ENCODE data around the gene PLA2G3.
A peak's percentile ranks its signal among the peaks of the same experiment; 100 is the strongest.
"Not testable (repeated sequence)": the region's sequence is repeated elsewhere in the genome, so short reads cannot be mapped to it uniquely, and the experiment has no call there.

Gene PLA2G3

GRCh38 chr22:31139866-31140716 is at the start of gene PLA2G3:
Gene PLA2G3 (minus strand): TSS chr22:31140508. CDS start chr22:31140354, 154 bp downstream.
- DNase-seq = peak; percentile 17 to 59

GRCh38 chr22:31187627-31188026 is 47.3 kb upstream of the PLA2G3 start:
- DNase-seq = no peak

GRCh38 chr22:31185056-31185455 is 44.7 kb upstream of the PLA2G3 start:
- DNase-seq = no peak

GRCh38 chr22:31184015-31184414 is 43.7 kb upstream of the PLA2G3 start:
- DNase-seq = no peak

GRCh38 chr22:31179345-31179744 is 39.0 kb upstream of the PLA2G3 start:
- peak; percentile 65 to 67 for DNase-seq

GRCh38 chr22:31178859-31179258 is 38.6 kb upstream of the PLA2G3 start:
- DNase-seq = no peak

- no peak for DNase-seq
Observed at GRCh38 chr22:31177420-31178162, 37.3 kb upstream of the PLA2G3 start.

- no peak for DNase-seq
Observed at GRCh38 chr22:31176923-31177322, 36.6 kb upstream of the PLA2G3 start.

GRCh38 chr22:31173386-31174145 is 33.3 kb upstream of the PLA2G3 start:
- no peak for DNase-seq

- DNase-seq = not testable (repeated sequence)
Observed at GRCh38 chr22:31171734-31172133, 31.4 kb upstream of the PLA2G3 start.

GRCh38 chr22:31170971-31171370 is 30.7 kb upstream of the PLA2G3 start:
- DNase-seq = no peak

GRCh38 chr22:31162015-31162765 is 21.9 kb upstream of the PLA2G3 start:
- no peak for DNase-seq

- DNase-seq = no peak
Observed at GRCh38 chr22:31161386-31161785, 21.1 kb upstream of the PLA2G3 start.

- no peak for DNase-seq
Observed at GRCh38 chr22:31160328-31160978, 20.1 kb upstream of the PLA2G3 start.

GRCh38 chr22:31155422-31155821 is 15.1 kb upstream of the PLA2G3 start:
- no peak for DNase-seq

- DNase-seq = no peak
Observed at GRCh38 chr22:31154975-31155374, 14.7 kb upstream of the PLA2G3 start.

- no peak for DNase-seq
Observed at GRCh38 chr22:31153357-31153756, 13.0 kb upstream of the PLA2G3 start.

GRCh38 chr22:31151872-31152271 is 11.6 kb upstream of the PLA2G3 start:
- no peak for DNase-seq

- peak in 1 of 2 experiments; percentile 2 for DNase-seq
Observed at GRCh38 chr22:31150615-31151014, 10.3 kb upstream of the PLA2G3 start.

GRCh38 chr22:31148953-31149627 is 8.8 kb upstream of the PLA2G3 start:
- peak; percentile 64 for DNase-seq

- DNase-seq = no peak
Observed at GRCh38 chr22:31148488-31148887, 8.2 kb upstream of the PLA2G3 start.

Measured in SHP77 (cell line).